ENCODE data around the gene SH3BGRL3.
"Not testable (repeated sequence)": the region's sequence is repeated elsewhere in the genome, so short reads cannot be mapped to it uniquely, and the experiment has no call there.

The SH3BGRL3 gene

DNA sequence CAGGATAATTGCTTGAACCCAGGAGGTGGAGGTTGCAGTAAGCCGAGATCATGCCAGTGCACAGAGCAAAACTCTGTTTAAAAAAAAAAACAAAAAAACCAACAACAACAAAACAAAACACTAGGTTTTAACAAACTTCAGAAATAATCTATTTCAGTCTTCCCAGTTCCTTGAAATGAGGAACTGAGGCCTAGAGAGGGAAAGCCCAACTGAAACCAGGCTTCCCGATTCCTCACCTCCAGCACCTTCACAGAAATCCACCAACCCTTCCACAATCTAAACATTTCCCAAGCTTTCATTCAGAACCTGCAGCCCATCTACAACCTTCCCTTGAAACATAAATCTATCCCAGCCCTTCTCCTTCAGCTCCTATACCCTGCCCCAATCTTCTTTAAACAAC is 37.3 kb downstream of the SH3BGRL3 start:
- DNase-seq (ENCODE audit: low read depth): no peak

DNA sequence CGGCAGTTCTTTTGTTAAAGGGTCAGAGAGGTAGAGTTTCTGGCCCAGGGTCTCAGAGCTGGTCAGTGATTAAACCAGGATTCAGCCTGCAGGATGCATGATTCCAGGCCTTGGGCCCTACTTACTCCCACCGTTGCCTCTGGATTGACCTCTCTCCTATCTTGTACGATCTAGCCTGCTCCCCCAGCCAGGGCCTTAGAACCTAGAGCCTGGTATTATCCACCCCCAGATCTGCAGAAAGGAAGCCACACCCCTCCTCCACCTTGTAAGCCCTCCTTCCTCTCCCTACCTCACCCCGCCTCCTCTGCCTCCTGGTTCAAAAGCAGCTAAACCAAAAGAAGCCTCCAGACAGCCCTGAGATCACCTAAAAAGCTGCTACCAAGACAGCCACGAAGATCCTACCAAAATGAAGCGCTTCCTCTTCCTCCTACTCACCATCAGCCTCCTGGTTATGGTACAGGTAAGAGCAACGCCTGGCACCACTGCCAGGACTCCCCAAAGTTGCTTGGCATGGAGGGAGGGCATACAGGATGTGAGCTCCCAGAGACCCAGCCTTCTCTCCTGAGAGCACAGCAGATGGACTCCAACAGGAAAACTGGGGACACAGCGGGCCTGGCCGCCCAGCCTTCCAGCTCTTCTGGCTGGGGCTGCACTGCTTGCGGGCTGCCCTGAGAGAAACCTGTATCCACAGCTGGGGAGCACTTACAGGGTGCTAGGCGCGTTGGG is 37.9 kb downstream of the SH3BGRL3 start, which contains the start of gene CD52:
Gene CD52 (plus strand): TSS at position 347 of the 726 bp plus-strand sequence. CDS start 60 bp downstream, at position 407.
- DNase-seq (ENCODE audit: low read depth): no peak

DNA sequence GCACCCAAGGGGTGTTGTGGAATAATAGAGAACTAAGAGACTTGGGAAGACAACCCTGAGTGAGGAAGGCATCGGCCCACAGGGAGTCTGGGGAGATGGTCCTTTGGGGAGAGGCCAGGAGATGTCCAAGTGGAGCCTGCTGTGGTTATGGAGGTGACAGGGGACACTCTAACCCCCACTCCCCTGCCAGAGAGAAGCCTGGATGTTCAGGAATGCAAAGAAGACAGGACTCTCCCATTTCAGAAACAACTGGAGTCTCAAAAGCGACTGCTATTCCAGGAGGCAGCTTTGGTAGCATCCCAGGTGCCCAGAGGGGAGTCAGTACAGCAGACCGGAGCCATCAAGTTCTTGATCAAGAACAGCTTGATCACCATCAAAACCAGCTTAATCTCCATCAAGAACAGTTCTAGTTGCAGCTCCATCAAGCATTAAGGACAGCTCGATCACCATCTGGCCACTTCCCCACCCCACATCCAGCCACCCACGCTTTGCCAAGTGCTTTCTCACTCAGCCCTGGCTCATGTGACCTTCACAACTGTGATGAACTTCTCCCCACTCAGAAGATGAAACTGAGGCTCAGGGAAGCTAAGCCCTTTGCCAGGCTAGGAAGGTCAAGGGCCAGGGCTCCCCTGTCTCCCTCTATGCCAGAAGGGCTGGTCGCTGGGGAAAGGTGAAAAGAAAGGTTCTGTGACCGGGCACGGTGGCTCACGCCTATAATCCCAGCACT is 38.6 kb downstream of the SH3BGRL3 start:
- no peak for DNase-seq (ENCODE audit: low read depth)

DNA sequence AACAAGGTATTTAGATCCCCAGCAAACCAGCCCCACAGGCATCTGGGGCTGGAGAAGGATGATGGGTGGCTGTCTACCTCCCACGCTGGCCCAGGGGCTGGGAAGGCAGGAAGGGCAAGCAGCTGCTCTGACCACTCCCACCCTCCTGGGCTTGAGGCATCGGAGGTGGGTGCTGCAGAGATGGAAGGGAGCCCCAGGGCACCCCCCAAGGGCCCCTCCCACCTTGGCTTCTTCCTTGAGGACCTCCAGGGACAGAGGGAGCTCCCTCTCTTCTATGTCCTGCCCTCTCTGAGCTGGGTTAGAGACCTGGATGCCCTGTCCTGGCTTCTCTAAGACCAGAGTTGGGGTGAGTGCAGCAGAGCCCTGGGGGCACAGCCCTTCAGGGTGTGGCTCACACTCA is 41.0 kb downstream of the SH3BGRL3 start:
- DNase-seq (ENCODE audit: low read depth): no peak

DNA sequence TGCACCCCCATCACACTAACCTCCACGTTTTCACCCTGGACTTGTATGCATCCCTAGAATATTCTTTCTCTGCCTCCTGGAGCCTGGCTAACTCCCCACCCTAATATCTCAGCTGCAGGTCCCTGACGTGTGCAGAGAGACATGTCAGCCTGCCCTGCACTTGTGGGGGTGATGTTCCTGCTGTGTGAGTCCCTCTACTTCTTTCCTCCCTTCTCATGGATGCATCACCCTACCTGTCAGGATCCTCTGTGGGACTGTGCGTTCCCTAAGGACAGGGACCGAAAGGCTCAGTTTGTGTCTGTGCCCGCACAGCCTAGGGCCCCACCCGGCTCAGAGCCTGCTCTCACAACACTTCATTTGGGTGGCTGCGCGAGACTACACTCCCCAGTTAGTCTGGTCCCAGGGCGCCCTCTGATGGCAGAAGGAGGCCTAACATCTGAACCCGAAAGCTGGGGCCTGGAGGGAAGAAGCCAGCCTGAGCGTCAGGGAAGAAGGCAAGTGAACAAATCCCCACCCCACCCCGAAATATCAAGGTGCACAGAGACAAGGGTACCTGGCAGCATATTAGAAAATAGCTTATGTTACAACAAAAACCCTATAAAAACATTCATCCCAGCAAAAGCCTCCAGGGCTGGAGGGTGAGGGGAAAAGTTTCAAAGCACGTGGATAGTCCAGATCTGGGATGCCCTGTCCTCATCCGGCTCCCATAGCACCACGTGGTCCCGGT is 41.6 kb downstream of the SH3BGRL3 start:
- peak; percentile 43 for DNase-seq (ENCODE audit: low read depth)

DNA sequence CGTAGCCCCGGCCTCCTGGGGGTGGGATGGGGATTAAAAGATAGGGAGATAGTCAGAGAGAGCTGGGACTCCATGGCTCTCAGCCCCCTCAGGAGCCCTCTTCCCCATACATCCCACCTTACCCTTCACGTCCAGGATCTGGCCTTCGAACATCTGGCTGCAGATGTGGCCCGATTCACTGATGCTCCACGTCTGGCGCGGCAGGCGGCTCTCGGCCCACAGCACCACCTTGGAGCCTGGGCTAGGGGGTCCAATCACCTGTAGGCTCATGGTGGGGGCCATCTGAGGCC is 42.1 kb downstream of the SH3BGRL3 start:
- DNase-seq (ENCODE audit: low read depth): no peak

DNA sequence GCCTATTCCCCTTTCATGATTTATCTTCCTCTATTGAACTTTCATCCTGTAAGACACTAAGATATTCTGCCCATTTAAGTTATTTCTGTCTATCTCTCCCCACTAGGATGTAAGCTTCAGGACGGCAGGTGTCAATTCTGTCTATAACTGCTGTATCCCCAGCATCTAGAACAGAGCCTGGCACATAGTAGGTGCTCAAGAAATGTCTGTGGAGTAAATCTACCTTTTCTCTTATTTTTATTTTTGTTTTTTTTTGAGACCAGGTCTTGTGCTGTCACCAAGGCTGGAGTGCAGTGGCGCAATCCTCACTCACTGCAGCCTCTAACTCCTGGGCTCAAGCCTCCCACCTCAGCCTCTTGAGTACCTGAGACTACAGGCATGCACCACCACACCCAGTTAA is 43.5 kb downstream of the SH3BGRL3 start:
- no peak for DNase-seq (ENCODE audit: low read depth)

DNA sequence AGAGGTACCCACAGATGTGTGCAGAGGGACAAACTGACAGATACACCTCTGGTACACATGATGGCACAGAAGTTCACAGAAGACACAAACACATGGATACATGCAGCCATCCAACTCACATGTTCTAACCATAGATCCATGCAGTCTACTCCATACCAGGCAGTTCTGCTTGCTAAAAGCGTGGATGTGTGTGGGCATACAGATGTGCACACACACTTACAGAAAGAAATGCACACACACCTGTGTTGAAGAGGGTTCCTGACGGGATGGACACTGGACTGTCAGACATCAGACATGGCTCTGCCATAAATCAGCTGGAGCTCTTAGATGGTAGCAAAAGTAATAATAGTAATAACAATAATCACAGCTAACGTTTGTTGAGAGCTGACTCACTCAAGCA is 44.7 kb downstream of the SH3BGRL3 start:
- no peak for DNase-seq (ENCODE audit: low read depth)

DNA sequence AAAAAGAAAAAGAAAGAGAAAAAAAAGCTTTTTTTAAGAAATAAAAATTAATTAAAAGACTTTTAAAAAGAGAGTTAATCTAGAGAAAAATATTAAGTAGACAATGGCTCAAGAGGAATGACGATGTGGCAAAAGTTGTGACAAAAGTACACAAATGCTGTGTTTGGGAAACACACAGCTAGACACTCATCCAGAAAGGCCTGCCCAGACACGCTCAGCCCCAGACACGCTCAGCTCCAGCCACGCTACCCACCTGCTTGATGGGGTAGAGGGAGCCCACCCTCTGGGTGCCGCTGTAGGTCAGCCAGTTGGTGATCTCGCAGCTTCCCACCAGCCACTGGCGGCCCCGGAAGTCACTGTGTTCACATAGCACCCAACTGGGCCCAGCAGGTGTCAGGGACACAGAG is 48.1 kb downstream of the SH3BGRL3 start:
- no peak for DNase-seq (ENCODE audit: low read depth)

DNA sequence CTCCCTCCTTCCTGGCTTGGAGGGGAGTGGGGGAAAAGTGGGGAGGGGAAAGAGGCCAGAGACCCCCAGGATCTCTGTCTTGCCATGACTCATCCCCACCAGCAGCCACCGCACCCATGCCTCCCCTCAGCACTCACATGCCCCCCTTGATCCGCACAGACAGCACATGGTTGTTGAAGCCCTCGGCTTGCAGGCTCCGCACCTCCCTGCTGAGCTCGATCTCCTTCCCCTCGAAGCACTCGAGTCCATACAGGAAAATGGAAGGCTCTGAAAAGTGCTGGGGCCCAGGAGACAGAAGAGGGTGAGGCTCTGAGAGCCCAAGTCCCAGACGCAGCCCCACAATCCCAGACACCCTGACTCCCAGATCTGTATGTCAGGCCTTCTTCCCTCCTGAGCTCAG is 48.7 kb downstream of the SH3BGRL3 start:
- no peak for DNase-seq (ENCODE audit: low read depth)

DNA sequence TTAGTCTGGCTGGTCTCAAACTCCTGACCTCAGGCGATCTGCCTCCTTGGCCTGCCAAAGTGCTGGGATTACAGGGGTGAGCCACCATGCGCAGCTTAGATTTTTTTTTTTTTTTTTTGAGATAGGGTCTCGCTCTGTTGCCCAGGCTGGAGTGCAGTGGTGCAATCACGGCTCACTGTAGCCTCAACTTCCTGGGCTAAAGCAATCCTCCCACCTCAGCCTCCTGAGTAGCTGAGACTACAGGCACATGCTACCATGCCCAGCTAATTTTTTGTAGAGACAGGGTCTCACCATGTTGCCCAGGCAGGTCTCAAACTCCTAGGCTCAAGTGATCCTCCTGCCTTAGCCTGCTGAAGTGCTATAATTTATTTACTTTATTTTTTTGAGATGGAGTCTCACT is 49.5 kb downstream of the SH3BGRL3 start:
- DNase-seq (ENCODE audit: low read depth): not testable (repeated sequence)

DNA sequence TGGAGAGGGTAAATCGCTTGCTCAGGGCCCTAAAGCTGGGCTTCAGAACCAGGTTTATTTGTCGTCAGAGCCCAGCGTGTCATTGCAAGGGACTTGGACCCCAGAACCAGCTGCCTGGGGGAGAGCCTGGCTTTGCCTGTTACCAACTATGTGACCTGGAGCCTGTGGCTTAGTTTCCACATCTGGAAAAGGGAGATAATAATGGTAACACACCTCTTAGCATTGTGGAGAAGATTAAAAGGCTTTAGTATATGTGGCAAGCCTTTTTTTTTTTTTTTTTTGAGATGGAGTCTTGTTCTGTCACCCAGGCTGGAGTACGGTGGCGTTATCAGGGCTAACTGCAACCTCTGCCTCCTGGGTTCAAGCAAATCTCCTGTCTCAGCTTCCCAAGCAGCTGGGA is 50.4 kb downstream of the SH3BGRL3 start:
- DNase-seq (ENCODE audit: low read depth): no peak
